Measurements from ENCODE around the gene ZBED3.

- TF ChIP-seq POLR2A (IDR thresholded peaks at IDR 0.05; ENCODE audit: low read length) (no peak), GATA1 (IDR thresholded peaks at IDR 0.05; ENCODE audit: low read depth, low read length) (no peak)
Observed at GRCh38 chr5:77129391-77129990, 42.4 kb upstream of the ZBED3 start.
